Activated naive CD8-positive, alpha-beta T cell treated with anti-CD3 and anti-CD28 coated beads, Interleukin-2, amount 10 ng/mL, durations not matched to agents 7 days and 5 days (primary cell): ENCODE results near the gene CXorf58. TPM values are rescaled to one million over a fixed set of nuclear protein-coding genes. Genes with fewer than 3 reads are reported as not detected.
"Not testable (repeated sequence)": the region's sequence is repeated elsewhere in the genome, so short reads cannot be mapped to it uniquely, and the experiment has no call there.

ENCODE experiments used
- ATAC-seq: fragments of 150-1000 bp; cut with Tn5 transposase; one replicate; pipeline ENCODE4 v1.10.0; 2021; ENCODE audit warnings: low read depth, moderate library complexity
- POLR2A ChIA-PET: fragments of 350-600 bp; sonication (Branson Sonifier 250); formaldehyde crosslinking; loops from one replicate; lab custom pipeline; 2021; ENCODE audit warnings: antibody characterized with exemption; lab: Charles Lee
- DNase-seq: peaks from one replicate; pipeline ENCODE4 v3.0.0; 2021
- H3K27ac Mint-ChIP-seq: one replicate; pipeline ENCODE4 v1.8.0; 2022; ENCODE audit warnings: mild to moderate bottlenecking, mixed read lengths
- H3K27me3 Mint-ChIP-seq: one replicate; pipeline ENCODE4 v1.8.0; 2022; ENCODE audit warnings: mild to moderate bottlenecking, moderate library complexity, mixed read lengths
- H3K36me3 Mint-ChIP-seq: one replicate; pipeline ENCODE4 v1.8.0; 2021; ENCODE audit warnings: mild to moderate bottlenecking, mixed read lengths
- H3K4me1 Mint-ChIP-seq: one replicate; pipeline ENCODE4 v1.8.0; 2021; ENCODE audit warnings: mixed read lengths
- H3K4me3 Mint-ChIP-seq: one replicate; pipeline ENCODE4 v1.8.0; 2022; ENCODE audit warnings: mild to moderate bottlenecking, moderate library complexity, mixed read lengths
- H3K9me3 Mint-ChIP-seq: one replicate; pipeline ENCODE4 v1.8.0; 2021; ENCODE audit warnings: mixed read lengths
- total RNA-seq, 2 experiments: library from RNA; stranded (reverse); gene quantifications; one replicate each; pipeline ENCODE4 v1.2.3, GENCODE V29; 2021

Gene CXorf58
- total RNA-seq, 2 experiments from 2014 or later = not detected

DNA sequence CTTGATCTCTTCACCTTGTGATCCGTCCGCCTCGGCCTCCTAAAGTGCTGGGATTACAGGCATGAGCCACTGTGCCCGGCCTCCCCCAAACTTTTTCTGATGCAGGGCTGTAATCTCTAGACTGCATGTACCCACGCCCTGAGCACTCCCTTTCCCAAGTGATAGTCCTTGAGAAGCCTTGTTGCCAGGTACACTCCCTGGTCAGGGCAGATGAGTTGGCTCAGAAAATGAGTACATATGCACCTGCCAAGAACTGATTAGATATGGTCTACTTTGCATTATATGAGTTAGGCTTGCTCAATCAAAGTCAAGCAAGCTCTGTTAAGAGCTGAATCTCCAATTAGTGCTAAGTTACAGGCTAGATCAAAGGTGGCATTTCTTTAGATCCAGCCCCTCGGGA lies 20.4 kb upstream of the CXorf58 start:
- Mint-ChIP-seq H3K9me3 (no peaks in the 10 kb centered on the region), H3K4me1 (peaks cover 5% of the 10 kb centered on the region), H3K4me3 (no peak overlapping the region), H3K27me3 (no peaks in the 10 kb centered on the region), H3K36me3 (peaks cover 5% of the 10 kb centered on the region), H3K27ac (no peak overlapping the region)
- ATAC-seq (no peak), DNase-seq (no peak)
- POLR2A ChIA-PET = interaction anchor here (1.0 kb wide), 1 partner anchor 14 kb away, joined by 3 read pairs; no protein-coding TSS in a partner anchor

DNA sequence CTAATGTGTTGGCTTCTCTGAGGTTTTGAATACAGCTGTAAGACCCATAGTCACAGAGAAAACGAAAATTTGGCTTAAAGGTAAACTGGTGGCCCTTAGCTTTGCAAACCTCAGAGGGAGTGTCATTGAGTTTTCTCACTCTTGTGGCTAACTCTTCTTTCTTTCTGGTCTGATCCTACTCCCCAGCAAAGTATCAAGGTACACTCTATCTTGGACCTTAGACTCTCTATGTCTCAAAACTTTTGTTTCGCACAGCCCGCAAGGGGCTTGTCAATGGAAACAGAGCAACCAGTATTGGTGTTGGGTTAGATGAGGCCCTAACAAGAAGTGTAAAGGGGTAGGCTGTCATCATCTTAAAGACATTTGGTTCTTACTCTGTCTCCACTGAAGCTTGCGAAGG lies 19.9 kb upstream of the CXorf58 start:
- POLR2A ChIA-PET = interaction anchor here (1.0 kb wide), 1 partner anchor 14 kb away, joined by 3 read pairs; no protein-coding TSS in a partner anchor
- ATAC-seq = no peak
- no peak for DNase-seq

DNA sequence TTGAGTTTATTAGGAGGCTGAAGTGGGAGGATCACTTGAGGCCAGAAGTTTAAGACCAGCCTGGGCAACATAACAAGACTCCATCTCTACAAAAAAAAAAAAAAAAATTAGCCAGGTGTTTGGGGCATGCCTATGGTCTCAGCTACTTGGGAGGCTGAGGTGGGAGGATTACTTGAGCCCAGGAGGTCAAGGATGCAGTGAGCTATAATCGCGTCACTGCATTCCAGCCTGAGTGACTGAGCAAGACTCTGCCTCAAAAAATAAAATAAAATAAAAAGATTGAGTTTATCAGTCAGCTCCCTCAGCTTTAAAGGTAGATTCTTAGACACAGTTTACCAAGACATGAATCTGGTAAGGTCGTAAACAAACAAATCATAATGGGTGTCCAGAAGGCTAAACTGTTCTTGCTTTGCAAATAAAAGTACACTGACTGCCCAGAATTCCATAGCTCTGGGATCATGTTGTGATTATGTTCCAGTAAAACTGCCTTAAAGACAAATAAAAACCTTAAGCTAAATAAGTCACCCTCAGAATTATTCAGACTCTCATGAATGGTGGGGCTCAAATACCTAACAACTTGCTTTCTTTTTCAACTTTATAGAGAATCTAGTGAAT lies 18.8 kb upstream of the CXorf58 start:
- Mint-ChIP-seq H3K4me3 (no peak overlapping the region), H3K27me3 (no peaks in the 10 kb centered on the region), H3K27ac (no peak overlapping the region), H3K9me3 (no peaks in the 10 kb centered on the region), H3K36me3 (peaks cover 5% of the 10 kb centered on the region), H3K4me1 (peaks cover 5% of the 10 kb centered on the region)
- POLR2A ChIA-PET = no interaction called here
- DNase-seq (no peak), ATAC-seq (no peak)

More for the DNA sequence above, 19.9 kb upstream of the CXorf58 start:
- Mint-ChIP-seq H3K4me3 (no peak overlapping the region), H3K9me3 (no peaks in the 10 kb centered on the region), H3K36me3 (peaks cover 5% of the 10 kb centered on the region), H3K27me3 (no peaks in the 10 kb centered on the region), H3K4me1 (peaks cover 5% of the 10 kb centered on the region), H3K27ac (no peak overlapping the region)

DNA sequence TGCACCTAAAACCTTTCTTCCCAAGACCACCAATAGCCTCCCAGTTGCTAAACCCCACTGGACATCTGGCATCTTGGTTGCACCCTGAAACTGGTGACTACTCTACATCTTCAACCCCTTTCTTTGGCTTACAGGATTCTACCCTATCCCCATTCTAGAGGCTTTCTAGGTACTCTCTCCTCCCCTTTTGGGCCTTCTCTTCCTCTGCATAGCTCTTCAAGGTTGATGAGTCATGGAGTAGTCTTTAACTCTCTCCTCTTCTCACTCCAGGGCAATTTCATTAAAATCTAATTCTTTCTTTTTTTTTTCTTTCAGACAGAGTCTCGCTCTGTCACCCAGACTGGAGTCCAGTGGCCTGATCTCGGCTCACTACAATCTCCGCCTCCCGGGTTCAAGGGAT lies 16.9 kb upstream of the CXorf58 start:
- Mint-ChIP-seq H3K27ac (no peak overlapping the region), H3K27me3 (no peaks in the 10 kb centered on the region), H3K4me3 (no peak overlapping the region), H3K36me3 (no peaks in the 10 kb centered on the region), H3K4me1 (peaks cover 2% of the 10 kb centered on the region), H3K9me3 (no peaks in the 10 kb centered on the region)
- DNase-seq = no peak
- ATAC-seq = no peak
- POLR2A ChIA-PET = no interaction called here

DNA sequence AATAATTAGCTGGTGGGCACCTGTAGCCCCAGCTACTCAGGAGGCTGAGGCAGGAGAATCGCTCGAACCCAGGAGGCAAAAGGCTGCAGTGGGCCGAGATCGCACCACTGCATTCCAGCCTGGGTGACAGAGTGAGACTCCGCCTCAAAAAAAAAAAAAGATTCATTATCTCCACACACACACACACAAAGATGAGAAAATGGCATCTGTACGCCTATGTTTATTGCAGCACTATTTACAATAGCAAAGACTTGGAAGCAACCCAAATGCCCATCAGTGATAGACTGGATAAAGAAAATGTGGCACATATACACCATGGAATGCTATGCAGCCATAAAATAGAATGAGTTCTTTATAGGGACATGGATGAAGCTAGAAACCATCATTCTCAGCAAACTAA lies 12.8 kb upstream of the CXorf58 start:
- H3K27ac Mint-ChIP-seq, H3K36me3 Mint-ChIP-seq, H3K4me3 Mint-ChIP-seq, DNase-seq, H3K27me3 Mint-ChIP-seq, H3K9me3 Mint-ChIP-seq, H3K4me1 Mint-ChIP-seq, ATAC-seq: not testable (repeated sequence)
- POLR2A ChIA-PET = interaction anchor here (2.0 kb wide), 1 partner anchor 112 kb away, joined by 8 read pairs; the partner anchor contains the start of gene SAT1

DNA sequence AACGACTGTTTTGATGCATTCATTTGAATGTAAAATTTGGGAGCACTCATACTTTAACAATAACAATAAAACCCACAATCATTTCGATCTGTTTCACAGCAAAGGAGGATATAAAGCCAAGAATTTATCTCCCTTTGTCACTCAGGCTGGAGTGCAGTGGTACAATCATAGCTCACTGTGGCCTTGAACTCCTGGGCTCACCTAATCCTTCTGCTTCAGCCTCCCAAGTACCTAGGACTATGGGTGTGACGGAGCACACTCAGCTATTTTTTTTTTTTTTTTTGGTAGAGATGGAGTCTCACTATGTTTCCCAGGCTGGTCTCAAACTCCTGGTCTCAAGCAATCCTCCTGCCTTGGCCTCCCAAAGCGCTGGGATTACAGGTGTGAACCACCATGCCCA lies 11.3 kb upstream of the CXorf58 start:
- H3K9me3 Mint-ChIP-seq, H3K4me3 Mint-ChIP-seq, ATAC-seq, H3K27me3 Mint-ChIP-seq, H3K4me1 Mint-ChIP-seq, DNase-seq, H3K36me3 Mint-ChIP-seq, H3K27ac Mint-ChIP-seq: not testable (repeated sequence)
- POLR2A ChIA-PET = interaction anchor here (0.6 to 2.0 kb wide), 3 partner anchors 64 to 202 kb away, joined by 3 to 8 read pairs (median 4); partner anchors contain the start of gene SAT1

DNA sequence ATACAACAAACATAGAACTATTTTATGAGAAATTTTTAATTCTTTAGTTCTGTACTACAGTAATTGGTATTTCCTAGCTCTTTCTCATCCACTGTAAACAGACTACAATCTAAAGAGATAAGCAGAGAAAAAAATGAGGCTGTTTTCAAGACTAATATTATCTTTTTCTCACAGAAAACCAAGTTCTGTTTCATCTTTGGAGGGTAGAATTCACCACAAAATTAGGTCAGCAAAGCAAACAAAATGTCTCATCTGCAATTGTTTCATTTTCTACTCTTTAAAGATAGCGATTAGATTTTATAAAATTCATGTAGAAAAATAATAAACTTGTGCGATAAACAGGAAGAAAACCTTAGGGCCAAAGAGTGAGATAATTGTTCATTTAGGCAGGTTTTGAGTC lies 10.8 kb upstream of the CXorf58 start:
- no peak for ATAC-seq
- Mint-ChIP-seq H3K9me3 (no peaks in the 10 kb centered on the region), H3K4me1 (peaks cover 4% of the 10 kb centered on the region), H3K36me3 (no peaks in the 10 kb centered on the region), H3K4me3 (no peak overlapping the region), H3K27ac (no peak overlapping the region), H3K27me3 (no peaks in the 10 kb centered on the region)
- DNase-seq = no peak
- POLR2A ChIA-PET = interaction anchor here (2.0 kb wide), 1 partner anchor 114 kb away, joined by 8 read pairs; the partner anchor contains the start of gene SAT1

DNA sequence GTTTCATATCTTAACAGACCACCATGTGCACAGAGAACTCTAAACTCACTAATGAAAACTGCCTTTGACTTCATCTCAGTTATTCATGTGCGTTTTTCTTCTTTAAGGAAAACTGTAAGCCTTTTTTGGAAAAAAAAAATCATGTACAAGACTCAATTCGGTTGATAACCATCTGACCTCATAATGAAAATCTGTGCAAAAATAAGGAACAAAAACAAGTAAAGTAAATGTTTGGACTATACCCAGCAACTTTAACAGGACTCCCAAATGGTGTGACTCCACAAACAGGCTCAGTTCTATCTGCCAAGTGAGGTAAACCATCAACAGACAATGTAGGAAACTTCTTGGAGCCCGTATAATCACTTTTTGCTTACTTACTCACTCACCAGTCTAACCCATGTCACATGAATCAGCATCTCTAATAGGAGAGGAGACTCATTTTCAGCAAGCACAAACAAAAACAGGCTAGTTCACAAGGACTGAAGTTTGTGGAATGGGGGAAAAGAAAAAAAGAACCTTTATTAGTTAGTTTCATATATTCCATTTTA lies 9.3 kb upstream of the CXorf58 start:
- no peak overlapping the region for H3K4me3 Mint-ChIP-seq

DNA sequence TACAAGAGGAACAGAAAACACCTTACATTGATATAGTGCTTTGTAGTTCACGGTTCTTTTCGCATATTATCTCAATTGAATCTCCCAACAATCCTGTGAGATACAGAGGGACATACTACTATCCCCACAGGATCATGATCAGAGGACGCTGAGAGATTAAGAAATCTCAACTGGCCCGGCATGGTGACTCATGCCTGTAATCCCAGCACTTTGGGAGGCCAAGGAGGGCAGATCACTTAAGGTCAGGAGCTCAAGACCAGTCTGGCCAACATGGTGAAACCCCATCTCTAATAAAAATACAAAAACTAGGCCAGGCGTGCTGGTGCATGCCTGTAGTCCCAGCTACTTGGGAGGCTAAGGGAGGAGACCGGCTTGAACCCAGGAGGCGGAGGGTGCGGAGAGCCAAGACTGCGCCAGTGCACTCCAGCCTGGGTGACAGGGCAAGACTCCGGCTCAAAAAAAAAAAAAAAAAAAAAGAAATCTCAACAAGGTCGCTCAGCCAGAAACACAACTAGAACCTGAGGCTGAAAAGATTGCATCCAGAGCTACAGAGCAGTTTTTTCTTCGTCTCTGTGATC lies 7.5 kb upstream of the CXorf58 start:
- Mint-ChIP-seq H3K9me3 (no peaks in the 10 kb centered on the region), H3K4me3 (no peak overlapping the region), H3K4me1 (peaks cover 5% of the 10 kb centered on the region), H3K27ac (no peak overlapping the region), H3K36me3 (no peaks in the 10 kb centered on the region), H3K27me3 (no peaks in the 10 kb centered on the region)
- DNase-seq (no peak), ATAC-seq (no peak)
- POLR2A ChIA-PET = interaction anchor here (1.3 to 3.4 kb wide), 2 partner anchors 117 to 157 kb away, joined by 4 to 59 read pairs; partner anchors contain the start of genes ACOT9 and SAT1

More for the DNA sequence above, 9.3 kb upstream of the CXorf58 start:
- peaks cover 4% of the 10 kb centered on the region for H3K4me1 Mint-ChIP-seq
- POLR2A ChIA-PET = no interaction called here
- H3K27ac Mint-ChIP-seq = no peak overlapping the region
- no peaks in the 10 kb centered on the region for H3K36me3 Mint-ChIP-seq
- ATAC-seq (no peak), DNase-seq (no peak)
- no peaks in the 10 kb centered on the region for H3K27me3 Mint-ChIP-seq
- H3K9me3 Mint-ChIP-seq = no peaks in the 10 kb centered on the region

DNA sequence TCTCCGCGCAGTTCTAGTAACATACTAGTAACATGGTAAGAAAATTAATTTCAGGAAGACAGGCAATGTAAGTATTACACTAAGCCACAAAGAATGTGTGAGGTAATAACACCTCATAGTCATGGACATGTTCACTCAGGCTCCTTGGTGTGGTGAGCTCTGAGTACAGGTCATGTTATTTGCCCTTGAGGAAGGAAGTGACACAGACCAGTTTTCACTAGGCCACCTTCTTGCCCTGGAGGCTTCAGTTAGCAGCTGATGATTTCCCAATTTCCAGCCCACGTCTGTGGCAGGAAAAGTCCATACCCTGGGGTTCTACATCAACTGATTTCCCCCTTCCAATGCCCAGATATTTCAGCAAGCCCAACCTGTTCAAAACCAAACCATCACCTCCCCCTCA lies 6.7 kb upstream of the CXorf58 start:
- ATAC-seq (peak; percentile 68), DNase-seq (no peak)
- Mint-ChIP-seq H3K9me3 (no peaks in the 10 kb centered on the region), H3K27me3 (no peaks in the 10 kb centered on the region), H3K36me3 (no peaks in the 10 kb centered on the region), H3K27ac (no peak overlapping the region), H3K4me1 (peaks cover 6% of the 10 kb centered on the region), H3K4me3 (no peak overlapping the region)
- POLR2A ChIA-PET = interaction anchor here (1.3 to 3.4 kb wide), 2 partner anchors 118 to 158 kb away, joined by 4 to 59 read pairs; partner anchors contain the start of genes ACOT9 and SAT1

DNA sequence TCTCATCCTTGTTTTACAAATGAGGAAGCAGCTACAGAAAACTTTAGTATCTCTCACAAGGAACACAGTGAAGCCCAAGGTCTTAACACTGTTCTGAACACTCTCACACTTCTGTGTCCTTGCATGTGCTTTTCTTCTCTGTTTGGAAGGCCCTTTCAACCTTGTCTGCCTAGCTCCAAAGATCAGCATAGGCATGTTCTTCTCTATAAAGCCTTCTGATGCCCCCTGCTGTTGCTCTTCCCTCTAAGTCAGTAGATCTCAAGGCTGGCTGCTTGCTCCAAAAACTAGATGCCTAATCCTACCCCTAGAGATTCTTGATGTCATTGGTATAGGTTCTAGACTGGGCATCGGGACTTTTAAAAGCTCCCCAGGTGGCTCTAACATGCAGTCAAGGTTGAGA lies 6.0 kb upstream of the CXorf58 start:
- POLR2A ChIA-PET = interaction anchor here (0.6 to 3.4 kb wide), 10 partner anchors 14 to 210 kb away, joined by 3 to 59 read pairs (median 4); partner anchors contain the start of genes ACOT9 and SAT1
- DNase-seq (no peak), ATAC-seq (peak; percentile 91)
- Mint-ChIP-seq H3K36me3 (no peaks in the 10 kb centered on the region), H3K27ac (no peak overlapping the region), H3K27me3 (no peaks in the 10 kb centered on the region), H3K4me1 (peaks cover 8% of the 10 kb centered on the region), H3K9me3 (no peaks in the 10 kb centered on the region), H3K4me3 (no peak overlapping the region)

DNA sequence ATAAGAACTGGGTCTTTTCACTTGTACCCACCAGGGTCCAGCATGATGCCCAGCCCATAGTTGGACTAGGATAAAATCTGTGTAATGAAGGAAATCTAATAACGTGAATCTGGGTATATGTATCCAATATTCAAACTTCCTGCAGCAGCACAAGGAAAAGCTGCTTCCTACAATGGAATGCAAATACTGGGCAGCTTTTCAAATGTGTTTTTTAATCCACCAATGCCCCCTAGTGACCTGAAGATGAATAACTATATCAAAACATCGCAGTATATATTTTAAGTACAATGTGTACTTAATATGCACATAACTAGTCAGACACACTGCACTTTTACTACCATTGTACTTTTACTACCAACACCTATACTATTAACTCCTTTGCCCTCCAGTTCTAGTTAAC lies 5.4 kb upstream of the CXorf58 start:
- no peaks in the 10 kb centered on the region for H3K9me3 Mint-ChIP-seq
- H3K4me1 Mint-ChIP-seq = peaks cover 8% of the 10 kb centered on the region
- no peaks in the 10 kb centered on the region for H3K27me3 Mint-ChIP-seq
- H3K36me3 Mint-ChIP-seq = no peaks in the 10 kb centered on the region
- POLR2A ChIA-PET = interaction anchor here (0.7 to 3.4 kb wide), 7 partner anchors 119 to 211 kb away, joined by 3 to 59 read pairs (median 5); partner anchors contain the start of gene SAT1
- no peak for DNase-seq
- ATAC-seq = no peak
- H3K4me3 Mint-ChIP-seq = no peak overlapping the region
- no peak overlapping the region for H3K27ac Mint-ChIP-seq

DNA sequence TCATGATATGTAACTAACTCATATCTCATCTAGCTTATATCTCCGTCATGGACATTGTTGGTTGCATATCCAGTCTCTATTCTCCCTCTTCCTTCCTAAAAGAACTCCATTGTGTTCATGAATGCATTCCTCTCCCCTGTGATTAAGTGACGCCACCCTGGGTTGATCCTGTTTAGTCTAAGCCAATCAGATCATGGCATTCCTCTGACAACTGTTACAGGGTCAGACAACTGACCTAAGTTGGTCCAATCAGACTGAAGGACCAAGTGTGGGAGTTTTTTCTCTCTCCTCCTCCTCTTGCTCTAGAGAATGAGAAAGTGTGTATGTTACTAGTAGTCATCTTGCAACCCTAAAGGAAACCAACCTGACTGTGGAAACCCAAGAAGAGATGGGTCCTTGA lies 3.7 kb upstream of the CXorf58 start:
- Mint-ChIP-seq H3K9me3 (no peaks in the 10 kb centered on the region), H3K4me1 (peaks cover 13% of the 10 kb centered on the region), H3K36me3 (no peaks in the 10 kb centered on the region), H3K4me3 (no peak overlapping the region), H3K27ac (no peak overlapping the region), H3K27me3 (no peaks in the 10 kb centered on the region)
- DNase-seq = no peak
- ATAC-seq = no peak
- POLR2A ChIA-PET = interaction anchor here (1.5 kb wide), 1 partner anchor 121 kb away, joined by 5 read pairs; the partner anchor contains the start of gene SAT1
